HG02973 (cell line): ENCODE data around the gene HOXD11.

Source experiments
- ATAC-seq: cut with Tn5 transposase; IDR thresholded peaks from one replicate; pipeline ENCODE4 v1.9.1; 2021; ENCODE audit warnings: moderate library complexity; ENCODE audit not compliant: unreplicated experiment

Gene HOXD11

DNA sequence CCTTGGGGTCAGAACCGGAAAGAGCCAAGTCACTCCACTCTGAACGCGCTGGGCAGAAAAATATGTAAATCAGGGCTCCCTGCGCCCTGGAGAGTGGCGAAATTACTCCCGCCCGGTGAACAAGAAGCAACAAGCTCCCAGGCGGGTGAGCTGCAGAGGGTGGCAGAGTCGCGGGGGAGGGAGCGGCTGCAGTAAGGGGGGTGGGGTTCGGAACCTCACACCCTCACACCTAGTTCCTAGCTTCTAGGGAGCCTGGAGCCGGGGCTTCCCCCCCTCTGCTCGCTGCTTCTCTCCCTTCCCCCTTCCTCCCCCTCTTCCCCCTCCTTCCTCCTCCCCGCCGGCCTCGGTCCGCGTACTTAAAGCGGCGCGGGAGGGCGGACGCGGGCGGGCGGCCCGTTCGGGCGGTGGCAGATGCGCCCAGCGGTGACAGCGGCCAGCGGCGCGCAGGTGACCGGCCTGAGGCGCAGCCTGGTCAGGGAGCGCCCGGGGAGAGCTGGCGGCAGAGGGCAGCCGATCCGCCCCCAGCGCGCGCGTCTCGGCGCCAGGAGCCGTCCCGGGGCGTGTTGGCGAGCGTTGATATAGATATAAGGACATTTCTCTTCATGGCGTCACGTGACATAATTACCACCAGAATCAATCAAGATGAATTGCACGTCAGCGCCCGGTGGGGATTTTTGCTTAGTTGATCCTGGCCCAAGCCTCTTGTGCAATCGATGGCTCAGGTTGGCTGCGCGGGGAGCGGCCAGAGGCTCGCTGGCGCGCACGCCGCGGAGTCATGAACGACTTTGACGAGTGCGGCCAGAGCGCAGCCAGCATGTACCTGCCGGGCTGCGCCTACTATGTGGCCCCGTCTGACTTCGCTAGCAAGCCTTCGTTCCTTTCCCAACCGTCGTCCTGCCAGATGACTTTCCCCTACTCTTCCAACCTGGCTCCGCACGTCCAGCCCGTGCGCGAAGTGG is at the start of gene HOXD11:
HOXD11 (plus strand) TSS at position 700 of the 959 bp plus-strand sequence; CDS start at position 776, 76 bp downstream.
- ATAC-seq, result no peak

- ATAC-seq, result no peak
Observed at GRCh38 chr2:176063958-176064357, 43.1 kb upstream of the HOXD11 start.

GRCh38 chr2:176066645-176067588 is 40.2 kb upstream of the HOXD11 start:
- no peak for ATAC-seq

DNA sequence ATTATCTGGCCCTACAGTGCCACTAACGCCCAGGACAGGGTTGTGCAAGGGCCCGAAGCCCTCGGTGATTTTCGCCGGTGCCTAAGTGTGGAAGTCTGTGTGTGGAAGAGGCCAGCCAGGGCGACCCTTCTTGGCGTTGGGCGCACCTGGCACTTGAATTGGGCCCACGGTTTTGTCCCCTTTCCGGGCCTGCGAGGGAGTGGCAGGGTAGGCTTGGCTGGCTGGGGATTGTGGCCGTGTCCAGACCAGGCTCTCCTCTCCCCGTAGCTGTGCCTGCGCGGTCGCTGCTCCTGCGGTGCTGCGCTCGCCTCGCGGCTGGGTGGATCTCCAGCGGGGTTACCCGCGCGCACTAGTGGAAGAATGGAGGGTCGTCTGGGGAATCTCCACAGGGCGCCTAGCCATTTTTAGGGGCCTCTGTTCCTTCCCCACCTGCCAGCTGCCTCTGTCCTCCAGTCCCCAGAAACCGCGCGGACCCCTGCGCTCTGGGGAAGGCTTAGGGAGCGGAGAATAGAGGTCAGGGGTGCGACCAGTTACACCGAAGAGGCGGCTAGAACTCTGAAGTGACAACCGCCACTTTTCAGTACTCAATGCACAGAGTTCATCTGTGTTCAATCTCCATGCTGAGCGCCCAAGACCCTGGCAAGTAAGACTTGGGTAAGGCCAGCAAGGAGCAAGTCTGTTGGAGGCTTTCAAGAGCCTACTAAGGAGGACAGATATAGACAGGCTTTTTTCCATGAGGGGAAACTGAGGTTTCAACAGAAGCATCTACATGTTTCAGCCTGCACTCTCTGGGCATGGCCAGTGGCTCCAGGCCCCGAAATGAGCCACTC is 39.3 kb upstream of the HOXD11 start:
- no peak for ATAC-seq

- no peak for ATAC-seq
Observed at GRCh38 chr2:176068419-176068832, 38.7 kb upstream of the HOXD11 start.

DNA sequence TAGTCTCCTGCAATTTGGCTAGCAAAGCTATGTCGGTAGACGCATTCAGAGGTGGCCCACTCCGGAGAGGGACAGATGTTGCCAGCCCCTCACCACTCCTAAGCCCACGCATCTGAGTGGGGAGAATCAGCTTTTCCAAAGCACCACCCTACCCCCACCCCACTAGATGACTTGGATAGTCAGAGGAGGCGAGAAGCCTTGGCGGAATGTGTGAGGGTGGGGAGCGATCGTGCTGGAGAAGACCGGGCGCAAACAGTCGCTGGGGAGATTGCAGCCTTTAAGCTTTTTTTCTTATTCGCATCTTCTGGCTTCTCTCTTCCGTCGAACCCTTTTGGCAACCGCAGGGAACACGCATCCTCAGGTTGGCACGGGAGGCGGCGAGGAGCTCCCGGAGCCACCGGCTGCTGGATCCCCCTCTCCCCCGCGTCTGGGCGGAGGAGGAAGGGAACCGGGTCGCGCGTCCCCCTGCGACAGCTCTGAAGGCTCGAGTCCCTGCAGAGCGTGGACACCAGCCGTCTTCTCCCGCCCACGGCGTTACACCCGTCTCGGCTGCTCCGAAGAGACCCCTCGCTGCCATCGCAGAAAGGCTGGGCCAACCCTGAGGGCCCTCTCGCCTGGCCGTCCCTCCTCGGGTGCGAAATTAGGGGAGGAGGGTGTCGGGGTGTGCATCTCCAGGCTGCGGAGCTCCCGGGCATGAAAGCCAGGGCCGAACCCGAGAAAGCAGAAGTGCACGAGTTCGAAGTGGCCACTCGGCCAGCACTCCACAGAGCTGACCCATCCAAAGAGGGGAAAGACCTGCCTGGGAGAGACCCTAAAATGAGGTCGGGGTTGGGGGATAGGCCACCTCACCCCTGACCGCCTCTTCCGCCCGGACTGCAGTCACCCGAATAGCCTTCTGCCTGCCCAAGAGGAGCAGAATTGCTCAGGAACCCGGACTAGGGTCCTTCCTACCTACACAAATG is 35.5 kb upstream of the HOXD11 start:
- ATAC-seq, result no peak

GRCh38 chr2:176072292-176072669 is 34.8 kb upstream of the HOXD11 start:
- no peak for ATAC-seq

- ATAC-seq, result no peak
Observed at GRCh38 chr2:176072951-176073904, 33.9 kb upstream of the HOXD11 start.

DNA sequence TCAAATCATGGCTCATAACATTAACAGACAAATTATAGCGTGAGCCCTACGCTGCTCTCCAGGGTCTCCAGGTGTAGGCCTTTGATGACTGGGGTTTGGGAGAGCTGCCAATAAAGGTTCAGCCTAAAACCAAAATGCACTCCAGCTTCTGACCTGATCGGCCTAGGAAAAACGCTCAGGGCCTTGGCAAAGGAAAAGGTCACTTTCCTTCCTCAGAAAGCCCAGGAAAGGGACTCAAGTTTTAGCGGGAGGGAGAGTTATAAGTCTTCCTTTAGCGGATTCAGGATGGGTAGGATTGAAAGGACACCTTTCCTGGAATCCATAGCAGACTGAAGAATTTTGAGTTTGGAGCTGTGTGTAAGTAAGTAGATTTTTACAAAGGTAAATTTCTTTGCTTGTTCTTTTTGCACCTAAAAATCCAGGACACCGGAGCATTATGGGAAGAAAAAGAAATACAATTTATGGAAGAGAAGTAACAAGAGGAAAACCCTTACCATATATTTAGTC is 32.1 kb upstream of the HOXD11 start:
- no peak for ATAC-seq

DNA sequence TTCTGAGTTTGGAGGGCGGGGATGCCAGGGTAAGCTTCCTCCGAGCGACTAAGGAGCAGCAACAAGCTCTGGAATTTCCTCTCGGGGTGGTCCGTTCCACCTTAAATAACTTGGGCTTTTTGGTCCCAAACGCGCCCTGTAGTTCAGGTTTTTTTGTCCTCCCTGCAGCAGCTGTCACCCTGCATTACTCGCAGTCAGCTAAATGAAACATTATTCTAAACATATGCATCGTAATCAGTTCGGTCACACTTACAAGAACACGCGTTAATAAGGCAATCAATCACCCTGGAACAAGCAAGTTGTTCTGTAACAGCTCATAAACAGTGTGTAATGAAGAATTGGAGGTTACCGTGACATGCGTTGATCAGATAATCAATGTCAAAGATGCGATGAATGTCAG is 31.6 kb upstream of the HOXD11 start:
- ATAC-seq, result no peak

- ATAC-seq, result no peak
Observed at GRCh38 chr2:176076063-176076462, 31.0 kb upstream of the HOXD11 start.

GRCh38 chr2:176076796-176077195 is 30.3 kb upstream of the HOXD11 start:
- ATAC-seq, result no peak

DNA sequence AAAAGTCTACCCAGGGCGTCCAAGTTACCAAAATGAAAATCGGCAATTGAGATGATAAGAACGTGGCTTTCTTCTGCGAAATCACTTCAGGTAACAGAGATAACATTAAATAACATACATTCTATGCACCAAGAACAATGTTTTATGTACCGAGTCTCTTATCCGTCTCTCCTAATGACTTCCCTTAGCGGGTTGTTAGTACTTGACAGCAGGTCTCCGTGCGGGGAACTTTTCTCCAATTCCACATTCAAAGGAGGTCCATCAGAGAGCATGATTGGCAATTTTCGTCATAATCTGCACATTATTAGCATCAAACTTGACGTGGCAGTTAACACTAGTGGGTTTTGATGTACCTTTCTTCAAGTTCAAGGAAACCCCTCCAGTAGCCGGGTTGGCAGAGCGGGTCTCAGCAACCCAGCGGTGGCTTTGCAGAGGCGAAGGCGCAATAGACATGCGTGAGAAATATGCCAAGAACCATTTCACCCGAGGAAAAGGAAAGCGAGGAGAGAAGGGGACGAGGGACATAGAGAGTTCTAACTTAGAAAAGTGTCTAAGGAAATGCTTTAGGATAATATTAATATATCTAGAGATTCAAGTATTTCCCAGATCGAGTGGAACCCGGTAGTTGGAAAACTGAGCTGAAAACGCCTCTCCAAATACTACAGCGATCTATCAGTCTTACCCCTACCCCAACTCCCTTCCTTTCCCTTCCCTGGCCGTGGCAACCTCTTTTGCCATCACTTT is 28.4 kb upstream of the HOXD11 start:
- no peak for ATAC-seq

DNA sequence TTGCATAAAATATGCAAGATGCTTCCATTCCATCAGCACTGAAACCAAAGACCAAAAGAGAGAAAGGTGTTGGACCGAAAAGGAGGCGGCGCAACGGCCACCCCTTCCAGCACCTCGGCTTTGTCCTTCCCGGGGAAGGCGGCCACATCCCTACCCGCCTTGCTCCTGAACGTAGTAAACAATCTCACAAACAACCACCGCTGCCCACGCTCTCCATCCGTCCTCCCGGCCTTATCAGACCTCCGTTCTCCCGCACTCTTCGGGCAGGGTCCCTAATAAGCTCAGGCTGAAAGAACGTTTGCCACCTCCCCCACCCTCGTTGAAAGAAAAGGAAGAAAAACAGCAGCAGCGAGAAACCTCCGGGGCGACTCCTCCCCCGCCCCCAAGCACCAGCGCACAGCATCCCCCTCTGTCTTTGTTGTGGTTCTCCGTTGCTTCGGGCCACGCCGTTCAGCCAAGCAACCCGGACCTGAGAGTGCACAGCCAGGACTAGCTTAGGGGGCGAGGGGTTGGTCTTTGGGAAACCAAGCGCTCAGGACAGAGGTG is 27.7 kb upstream of the HOXD11 start:
- ATAC-seq, result no peak

DNA sequence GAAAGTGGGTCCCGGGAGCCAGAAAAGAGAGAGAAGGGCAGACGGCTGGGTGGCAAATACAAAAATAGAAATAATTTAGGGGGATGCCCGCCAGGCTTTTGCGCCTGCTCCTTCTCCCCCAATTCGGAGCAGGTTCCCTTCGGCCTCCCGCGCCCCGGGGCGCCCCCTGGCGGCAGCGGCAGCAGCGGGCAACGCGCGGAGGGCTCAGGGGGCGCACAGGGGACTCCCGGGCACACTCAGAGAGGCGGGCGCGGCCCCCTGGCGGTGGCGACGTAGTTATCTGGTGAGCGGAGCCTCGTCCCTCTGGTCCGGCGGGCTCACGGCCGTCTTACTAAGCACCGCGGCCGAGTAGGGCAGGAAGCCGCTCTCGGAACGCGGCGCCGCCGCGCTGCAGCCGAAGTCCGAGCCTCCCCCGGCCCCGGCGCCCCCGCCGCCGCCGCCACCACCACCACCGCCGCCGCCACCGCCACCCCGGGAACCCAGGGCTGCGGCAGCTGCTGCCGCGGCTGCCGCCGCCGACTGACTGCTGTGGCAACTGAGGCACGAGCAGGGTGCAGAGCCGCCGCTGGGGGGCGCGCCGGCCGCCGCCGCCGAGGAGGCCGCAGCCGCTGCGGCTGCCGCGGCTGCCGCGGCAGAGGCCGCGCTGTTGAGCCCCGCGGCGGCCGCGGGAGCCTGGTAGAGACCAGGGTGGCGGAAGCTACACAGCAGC is 27.1 kb upstream of the HOXD11 start:
- no peak for ATAC-seq

DNA sequence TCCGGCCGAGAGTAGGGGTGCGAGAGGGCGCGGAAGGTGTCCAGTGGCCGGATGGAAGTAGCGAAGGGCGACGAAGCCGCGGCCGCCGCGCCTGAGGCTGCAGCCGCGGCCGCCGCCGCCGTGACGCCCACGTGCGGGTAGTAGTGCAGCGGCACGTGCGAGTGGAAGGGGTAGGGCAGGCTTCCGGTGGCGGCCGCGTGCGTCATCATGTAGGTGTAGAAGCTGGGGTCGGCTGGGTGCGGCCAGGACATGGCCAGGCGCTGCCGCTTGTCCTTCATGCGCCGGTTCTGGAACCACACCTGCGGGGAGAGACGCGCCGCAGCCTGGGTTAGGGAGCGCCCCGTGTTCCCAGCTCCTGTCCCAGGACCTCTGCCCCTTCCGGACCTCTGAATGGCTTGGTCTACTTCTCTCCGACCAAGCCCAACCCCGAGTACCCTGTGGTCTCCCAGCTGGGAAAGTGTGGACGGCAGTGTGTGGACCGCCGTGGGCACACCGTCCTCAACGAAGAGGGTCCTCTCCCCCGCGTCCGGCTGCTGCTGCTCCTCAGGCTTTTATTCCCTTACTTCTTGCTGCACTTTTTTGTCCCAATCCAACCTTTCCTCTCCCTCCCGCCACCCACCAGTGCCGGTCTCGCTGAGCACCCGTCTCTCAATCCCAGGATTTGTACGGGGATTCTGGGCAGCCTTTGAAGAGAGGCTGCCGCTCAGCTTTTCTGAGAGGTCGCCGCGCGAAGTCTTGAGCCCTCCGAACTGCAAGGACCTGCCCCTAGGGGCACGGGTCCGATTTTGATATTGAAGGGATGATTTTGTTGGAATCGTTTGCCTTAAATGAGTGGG is 26.3 kb upstream of the HOXD11 start:
- ATAC-seq, result no peak
